Vagina (tissue), 2 donors: ENCODE data around the gene TIMM17B.

ENCODE experiments used
- POLR2A ChIP-seq, 2 donors: fragments of 450-650 bp; IDR thresholded peaks; one replicate each; pipeline ENCODE4 v1.6.1; 2017; ENCODE audit warnings: antibody characterized with exemption in 2 of 2, mild to moderate bottlenecking in 2 of 2, moderate library complexity in 2 of 2
- POLR2AphosphoS5 ChIP-seq, 2 donors: sonication (generic); formaldehyde crosslinking; IDR thresholded peaks; one replicate each; pipeline ENCODE4 v1.9.0; 2017; ENCODE audit warnings: antibody characterized with exemption in 2 of 2, mild to moderate bottlenecking in 2 of 2, low read depth in 1 of 2; ENCODE audit not compliant: insufficient read depth in 1 of 2
- TF ChIP-seq, protein P1 (sequence below), 3 experiments: fragments of 450-650 bp in 2 of 3; fragments of 200-600 bp in 1 of 3; sonication (generic) in 1 of 3; IDR thresholded peaks; one replicate each; pipeline ENCODE4 v1.5.1; 2017 to 2019; ENCODE audit warnings: antibody characterized with exemption in 3 of 3, mild to moderate bottlenecking in 2 of 3, moderate library complexity in 2 of 3

GRCh38 chrX:48913605-48914366 is 16.2 kb upstream of the TIMM17B start:
- TF ChIP-seq, protein P1, sequence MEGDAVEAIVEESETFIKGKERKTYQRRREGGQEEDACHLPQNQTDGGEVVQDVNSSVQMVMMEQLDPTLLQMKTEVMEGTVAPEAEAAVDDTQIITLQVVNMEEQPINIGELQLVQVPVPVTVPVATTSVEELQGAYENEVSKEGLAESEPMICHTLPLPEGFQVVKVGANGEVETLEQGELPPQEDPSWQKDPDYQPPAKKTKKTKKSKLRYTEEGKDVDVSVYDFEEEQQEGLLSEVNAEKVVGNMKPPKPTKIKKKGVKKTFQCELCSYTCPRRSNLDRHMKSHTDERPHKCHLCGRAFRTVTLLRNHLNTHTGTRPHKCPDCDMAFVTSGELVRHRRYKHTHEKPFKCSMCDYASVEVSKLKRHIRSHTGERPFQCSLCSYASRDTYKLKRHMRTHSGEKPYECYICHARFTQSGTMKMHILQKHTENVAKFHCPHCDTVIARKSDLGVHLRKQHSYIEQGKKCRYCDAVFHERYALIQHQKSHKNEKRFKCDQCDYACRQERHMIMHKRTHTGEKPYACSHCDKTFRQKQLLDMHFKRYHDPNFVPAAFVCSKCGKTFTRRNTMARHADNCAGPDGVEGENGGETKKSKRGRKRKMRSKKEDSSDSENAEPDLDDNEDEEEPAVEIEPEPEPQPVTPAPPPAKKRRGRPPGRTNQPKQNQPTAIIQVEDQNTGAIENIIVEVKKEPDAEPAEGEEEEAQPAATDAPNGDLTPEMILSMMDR (IDR thresholded peaks at IDR 0.05) = no peak
- TF ChIP-seq POLR2AphosphoS5 (IDR thresholded peaks at IDR 0.05; ENCODE audit: insufficient read depth in 1 of 2, low read depth in 1 of 2) = no peak
- TF ChIP-seq POLR2A (IDR thresholded peaks at IDR 0.05) = no peak
